ENCODE data around the gene BMP5. TPM values are rescaled to one million over a fixed set of nuclear protein-coding genes. Genes with fewer than 3 reads are reported as not detected.
A peak's percentile ranks its signal among the peaks of the same experiment; 100 is the strongest.

The BMP5 gene
- total RNA-seq, 1 donor from 2014 or later: 11.5 TPM

- H3K4me1 ChIP-seq (ENCODE audit: control insufficient read depth in 3 of 3, insufficient read depth in 3 of 3, low read length in 3 of 3): no peaks in the 10 kb centered on the region
- no peaks in the 10 kb centered on the region for H3K27me3 ChIP-seq (ENCODE audit: control insufficient read depth in 3 of 3, insufficient read depth in 3 of 3, low read length in 3 of 3)
- H3K36me3 ChIP-seq (ENCODE audit: control insufficient read depth in 3 of 3, insufficient read depth in 3 of 3, low read length in 3 of 3): no peaks in the 10 kb centered on the region
- H3K27ac ChIP-seq (ENCODE audit: low read depth, low read length): no peak overlapping the region
- H3K9me3 ChIP-seq (ENCODE audit: control insufficient read depth in 3 of 3, low read length in 3 of 3): no peaks in the 10 kb centered on the region
- peak overlapping the region in 1 of 3 donors; percentile 40 for H3K9ac ChIP-seq (ENCODE audit: low read depth in 1 of 3, low read length in 3 of 3)
- H3K4me3 ChIP-seq (ENCODE audit: low read length in 3 of 3): peak overlapping the region; percentile 24 to 57 (median 29)
These were observed 1.1 kb downstream of the BMP5 start for GRCh38 chr6:55874316-55874715.

GRCh38 chr6:55872866-55873265 lies 2.5 kb downstream of the BMP5 start:
- peak overlapping the region in 1 of 3 donors; percentile 7 for H3K9ac ChIP-seq (ENCODE audit: low read depth in 1 of 3, low read length in 3 of 3)
- no peak overlapping the region for H3K27ac ChIP-seq (ENCODE audit: low read depth, low read length)
- H3K4me3 ChIP-seq (ENCODE audit: low read length in 3 of 3): peak overlapping the region in 1 of 3 donors; percentile 59

DNA sequence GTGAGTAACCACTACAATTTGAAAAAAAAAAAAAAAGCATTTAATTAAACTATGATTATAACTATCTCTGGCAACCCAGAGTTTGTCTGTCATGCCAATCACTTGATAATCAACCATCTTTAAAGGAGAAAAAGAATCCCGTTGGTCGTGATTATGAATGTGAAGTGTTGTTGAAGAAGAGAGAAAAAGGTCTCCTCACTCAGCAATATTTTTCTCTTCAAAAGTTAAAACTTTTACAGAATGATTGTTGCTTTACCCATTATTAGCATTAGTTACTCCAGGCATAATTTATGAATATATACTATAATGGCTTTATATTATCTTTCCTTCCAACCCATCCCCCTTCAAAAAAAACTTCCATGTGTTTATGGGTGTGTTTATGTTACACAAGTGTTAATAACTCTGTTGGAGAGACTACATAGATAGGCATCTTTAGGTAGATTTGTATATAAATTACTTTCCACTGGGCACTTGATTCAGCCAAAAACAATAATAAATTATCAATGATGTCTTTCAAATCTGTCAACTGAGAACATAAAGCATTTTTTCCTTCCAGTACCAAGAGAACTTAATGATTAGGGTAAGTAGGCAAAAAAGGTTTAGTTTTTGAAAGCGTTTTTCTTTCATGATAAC lies 5.1 kb downstream of the BMP5 start:
- Histone ChIP-seq H3K9ac (ENCODE audit: low read depth in 1 of 3, low read length in 3 of 3) (no peak overlapping the region), H3K27me3 (ENCODE audit: control insufficient read depth in 3 of 3, insufficient read depth in 3 of 3, low read length in 3 of 3) (no peaks in the 10 kb centered on the region), H3K4me3 (ENCODE audit: low read length in 3 of 3) (peak overlapping the region in 1 of 3 donors; percentile 41), H3K36me3 (ENCODE audit: control insufficient read depth in 3 of 3, insufficient read depth in 3 of 3, low read length in 3 of 3) (no peaks in the 10 kb centered on the region), H3K9me3 (ENCODE audit: control insufficient read depth in 3 of 3, low read length in 3 of 3) (no peaks in the 10 kb centered on the region), H3K27ac (ENCODE audit: low read depth, low read length) (no peak overlapping the region), H3K4me1 (ENCODE audit: control insufficient read depth in 3 of 3, insufficient read depth in 3 of 3, low read length in 3 of 3) (no peaks in the 10 kb centered on the region)

More at GRCh38 chr6:55872866-55873265, 2.5 kb downstream of the BMP5 start:
- Histone ChIP-seq H3K36me3 (ENCODE audit: control insufficient read depth in 3 of 3, insufficient read depth in 3 of 3, low read length in 3 of 3) (no peaks in the 10 kb centered on the region), H3K4me1 (ENCODE audit: control insufficient read depth in 3 of 3, insufficient read depth in 3 of 3, low read length in 3 of 3) (no peaks in the 10 kb centered on the region), H3K27me3 (ENCODE audit: control insufficient read depth in 3 of 3, insufficient read depth in 3 of 3, low read length in 3 of 3) (no peaks in the 10 kb centered on the region), H3K9me3 (ENCODE audit: control insufficient read depth in 3 of 3, low read length in 3 of 3) (no peaks in the 10 kb centered on the region)

DNA sequence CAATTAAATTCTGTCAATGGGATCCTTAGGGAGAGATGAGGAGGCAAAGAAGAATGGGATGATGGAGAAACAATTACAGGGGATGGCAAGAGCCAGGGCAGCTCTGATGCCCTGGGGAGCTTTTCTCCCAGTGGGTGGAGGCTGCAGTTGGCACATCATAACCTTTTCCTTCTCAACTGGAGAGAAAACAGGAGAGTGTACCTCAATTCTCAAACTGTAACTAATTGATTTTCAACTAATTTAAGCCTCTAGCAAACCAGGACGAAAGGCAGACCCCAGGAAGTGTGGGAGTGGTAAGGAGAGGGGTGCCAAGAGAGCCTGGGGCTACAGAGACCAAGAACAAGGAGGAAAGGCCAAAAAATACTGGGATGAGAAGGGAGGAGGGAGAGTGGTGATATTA lies 5.7 kb downstream of the BMP5 start:
- H3K9me3 ChIP-seq (ENCODE audit: control insufficient read depth in 3 of 3, low read length in 3 of 3): no peaks in the 10 kb centered on the region
- H3K27me3 ChIP-seq (ENCODE audit: control insufficient read depth in 3 of 3, insufficient read depth in 3 of 3, low read length in 3 of 3): no peaks in the 10 kb centered on the region
- no peak overlapping the region for H3K27ac ChIP-seq (ENCODE audit: low read depth, low read length)
- H3K36me3 ChIP-seq (ENCODE audit: control insufficient read depth in 3 of 3, insufficient read depth in 3 of 3, low read length in 3 of 3): no peaks in the 10 kb centered on the region
- H3K9ac ChIP-seq (ENCODE audit: low read depth in 1 of 3, low read length in 3 of 3): no peak overlapping the region
- H3K4me1 ChIP-seq (ENCODE audit: control insufficient read depth in 3 of 3, insufficient read depth in 3 of 3, low read length in 3 of 3): no peaks in the 10 kb centered on the region
- H3K4me3 ChIP-seq (ENCODE audit: low read length in 3 of 3): no peak overlapping the region

DNA sequence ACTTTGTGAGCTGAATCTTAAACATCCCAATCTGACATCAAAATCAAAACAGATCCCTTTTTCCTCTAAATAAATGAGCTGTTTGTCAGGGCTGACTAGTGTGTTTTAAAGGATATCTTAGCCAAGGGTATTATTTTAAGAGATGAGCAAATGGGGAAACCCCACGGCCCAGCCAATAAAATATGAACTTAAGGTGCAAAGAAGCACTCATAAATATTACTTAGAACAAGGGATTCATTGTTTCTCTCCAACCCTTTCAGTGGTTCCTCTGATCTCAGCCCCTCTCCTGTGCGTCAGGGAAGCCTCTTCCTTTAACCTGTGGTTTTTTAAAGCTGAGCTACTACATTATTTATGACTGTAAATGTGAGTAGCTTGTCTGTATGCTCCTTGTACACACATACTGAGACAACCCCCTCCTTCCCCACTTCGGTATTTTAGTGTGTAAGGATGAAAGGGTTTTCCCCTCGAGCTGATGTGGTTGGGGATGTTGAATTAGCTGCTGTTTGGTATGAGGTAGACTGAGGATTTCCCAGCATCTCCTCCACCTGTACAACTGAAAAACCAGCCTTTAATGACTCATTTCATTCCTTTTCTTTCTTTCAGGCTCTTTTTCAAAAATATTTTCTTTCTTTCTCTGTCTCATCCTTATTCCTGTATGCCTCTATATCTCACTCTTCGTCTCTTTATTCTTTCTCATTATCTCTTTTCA lies 6.5 kb downstream of the BMP5 start:
- no peaks in the 10 kb centered on the region for H3K9me3 ChIP-seq (ENCODE audit: control insufficient read depth in 3 of 3, low read length in 3 of 3)
- no peaks in the 10 kb centered on the region for H3K4me1 ChIP-seq (ENCODE audit: control insufficient read depth in 3 of 3, insufficient read depth in 3 of 3, low read length in 3 of 3)
- no peak overlapping the region for H3K9ac ChIP-seq (ENCODE audit: low read depth in 1 of 3, low read length in 3 of 3)
- H3K27ac ChIP-seq (ENCODE audit: low read depth, low read length): no peak overlapping the region
- peak overlapping the region in 1 of 3 donors; percentile 45 for H3K4me3 ChIP-seq (ENCODE audit: low read length in 3 of 3)
- no peaks in the 10 kb centered on the region for H3K36me3 ChIP-seq (ENCODE audit: control insufficient read depth in 3 of 3, insufficient read depth in 3 of 3, low read length in 3 of 3)
- no peaks in the 10 kb centered on the region for H3K27me3 ChIP-seq (ENCODE audit: control insufficient read depth in 3 of 3, insufficient read depth in 3 of 3, low read length in 3 of 3)

- H3K27me3 ChIP-seq (ENCODE audit: control insufficient read depth in 3 of 3, insufficient read depth in 3 of 3, low read length in 3 of 3): no peaks in the 10 kb centered on the region
- no peak overlapping the region for H3K9ac ChIP-seq (ENCODE audit: low read depth in 1 of 3, low read length in 3 of 3)
- H3K36me3 ChIP-seq (ENCODE audit: control insufficient read depth in 3 of 3, insufficient read depth in 3 of 3, low read length in 3 of 3): no peaks in the 10 kb centered on the region
- no peaks in the 10 kb centered on the region for H3K9me3 ChIP-seq (ENCODE audit: control insufficient read depth in 3 of 3, low read length in 3 of 3)
- H3K4me1 ChIP-seq (ENCODE audit: control insufficient read depth in 3 of 3, insufficient read depth in 3 of 3, low read length in 3 of 3): no peaks in the 10 kb centered on the region
- no peak overlapping the region for H3K4me3 ChIP-seq (ENCODE audit: low read length in 3 of 3)
- no peak overlapping the region for H3K27ac ChIP-seq (ENCODE audit: low read depth, low read length)
These were observed 7.2 kb downstream of the BMP5 start for GRCh38 chr6:55868176-55868575.

DNA sequence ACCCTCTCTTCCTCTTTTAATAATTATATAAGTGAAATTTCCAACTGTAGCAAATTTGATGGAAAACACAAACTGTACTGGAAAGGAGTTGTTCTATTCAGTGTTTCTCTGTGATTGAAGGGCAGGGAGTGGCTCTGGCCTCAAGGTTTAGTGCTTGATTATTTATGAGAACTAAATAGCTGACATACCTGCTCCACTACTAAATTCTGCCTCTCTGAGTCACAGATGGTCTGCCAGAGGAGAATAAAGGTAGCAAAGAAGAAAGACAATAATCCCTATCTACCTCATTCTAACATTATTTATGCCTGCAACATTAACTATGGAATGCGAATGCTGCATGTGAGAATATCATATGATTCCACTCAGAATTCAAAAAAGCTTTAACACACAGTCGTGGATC lies 9.3 kb downstream of the BMP5 start:
- no peak overlapping the region for H3K4me3 ChIP-seq (ENCODE audit: low read length in 3 of 3)
- H3K9me3 ChIP-seq (ENCODE audit: control insufficient read depth in 3 of 3, low read length in 3 of 3): no peaks in the 10 kb centered on the region
- no peak overlapping the region for H3K27ac ChIP-seq (ENCODE audit: low read depth, low read length)
- H3K27me3 ChIP-seq (ENCODE audit: control insufficient read depth in 3 of 3, insufficient read depth in 3 of 3, low read length in 3 of 3): no peaks in the 10 kb centered on the region
- no peaks in the 10 kb centered on the region for H3K4me1 ChIP-seq (ENCODE audit: control insufficient read depth in 3 of 3, insufficient read depth in 3 of 3, low read length in 3 of 3)
- H3K36me3 ChIP-seq (ENCODE audit: control insufficient read depth in 3 of 3, insufficient read depth in 3 of 3, low read length in 3 of 3): no peaks in the 10 kb centered on the region
- H3K9ac ChIP-seq (ENCODE audit: low read depth in 1 of 3, low read length in 3 of 3): no peak overlapping the region

GRCh38 chr6:55853008-55854001 lies 22.1 kb downstream of the BMP5 start:
- H3K4me1 ChIP-seq (ENCODE audit: control insufficient read depth in 3 of 3, insufficient read depth in 3 of 3, low read length in 3 of 3): no peaks in the 10 kb centered on the region
- H3K27ac ChIP-seq (ENCODE audit: low read depth, low read length): no peak overlapping the region
- H3K27me3 ChIP-seq (ENCODE audit: control insufficient read depth in 3 of 3, insufficient read depth in 3 of 3, low read length in 3 of 3): no peaks in the 10 kb centered on the region
- no peak overlapping the region for H3K4me3 ChIP-seq (ENCODE audit: low read length in 3 of 3)
- H3K9ac ChIP-seq (ENCODE audit: low read depth in 1 of 3, low read length in 3 of 3): no peak overlapping the region
- H3K36me3 ChIP-seq (ENCODE audit: control insufficient read depth in 3 of 3, insufficient read depth in 3 of 3, low read length in 3 of 3): no peaks in the 10 kb centered on the region
- H3K9me3 ChIP-seq (ENCODE audit: control insufficient read depth in 3 of 3, low read length in 3 of 3): no peaks in the 10 kb centered on the region

DNA sequence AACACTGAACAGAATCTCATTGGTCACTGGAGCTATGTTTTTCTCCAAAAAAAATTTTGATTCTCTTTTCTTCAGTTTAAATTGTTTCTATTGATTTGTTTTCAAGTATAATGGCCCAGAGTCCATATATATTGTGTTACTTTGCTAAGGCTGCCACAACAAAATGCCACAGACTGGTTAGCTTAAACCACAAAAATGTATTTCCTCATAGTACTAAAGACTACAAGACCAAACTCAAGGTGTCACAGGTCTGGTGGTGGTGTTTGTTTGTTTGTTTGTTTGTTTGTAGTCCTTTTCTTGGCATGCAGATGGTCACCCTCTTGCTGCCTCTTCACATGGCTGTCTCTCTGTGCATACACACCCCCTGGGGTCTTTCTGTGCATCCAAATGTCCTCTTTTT lies 34.0 kb downstream of the BMP5 start:
- no peaks in the 10 kb centered on the region for H3K36me3 ChIP-seq (ENCODE audit: control insufficient read depth in 3 of 3, insufficient read depth in 3 of 3, low read length in 3 of 3)

More for the DNA sequence above, 34.0 kb downstream of the BMP5 start:
- H3K9ac ChIP-seq (ENCODE audit: low read depth in 1 of 3, low read length in 3 of 3): no peak overlapping the region
- H3K9me3 ChIP-seq (ENCODE audit: control insufficient read depth in 3 of 3, low read length in 3 of 3): no peaks in the 10 kb centered on the region
- peaks cover 0 to 3% (median 0%) of the 10 kb centered on the region in 3 donors for H3K4me1 ChIP-seq (ENCODE audit: control insufficient read depth in 3 of 3, insufficient read depth in 3 of 3, low read length in 3 of 3)
- H3K27ac ChIP-seq (ENCODE audit: low read depth, low read length): no peak overlapping the region
- H3K27me3 ChIP-seq (ENCODE audit: control insufficient read depth in 3 of 3, insufficient read depth in 3 of 3, low read length in 3 of 3): no peaks in the 10 kb centered on the region
- H3K4me3 ChIP-seq (ENCODE audit: low read length in 3 of 3): no peak overlapping the region

Measured in skeletal muscle tissue (tissue), 4 donors.